GM12864 (cell line): Measurements from ENCODE around the gene SYTL2.
"Not testable (repeated sequence)": the region's sequence is repeated elsewhere in the genome, so short reads cannot be mapped to it uniquely, and the experiment has no call there.

ENCODE experiments used
- DNase-seq: peaks from one replicate; pipeline ENCODE4 v3.0.0-alpha.2; 2011; ENCODE audit warnings: low read depth
- H3K4me3 ChIP-seq: 2 replicates; pipeline ENCODE4 v1.5.1; 2011; ENCODE audit warnings: mild to moderate bottlenecking, low read depth, low read length, control low read depth
- TF ChIP-seq, protein P1 (sequence below): IDR thresholded peaks from 2 replicates; pipeline ENCODE4 v1.5.1; 2011; ENCODE audit warnings: low read depth, mild to moderate bottlenecking, moderate library complexity, low read length, control low read depth, inconsistent platforms; ENCODE audit errors: missing control alignments

The SYTL2 gene

DNA sequence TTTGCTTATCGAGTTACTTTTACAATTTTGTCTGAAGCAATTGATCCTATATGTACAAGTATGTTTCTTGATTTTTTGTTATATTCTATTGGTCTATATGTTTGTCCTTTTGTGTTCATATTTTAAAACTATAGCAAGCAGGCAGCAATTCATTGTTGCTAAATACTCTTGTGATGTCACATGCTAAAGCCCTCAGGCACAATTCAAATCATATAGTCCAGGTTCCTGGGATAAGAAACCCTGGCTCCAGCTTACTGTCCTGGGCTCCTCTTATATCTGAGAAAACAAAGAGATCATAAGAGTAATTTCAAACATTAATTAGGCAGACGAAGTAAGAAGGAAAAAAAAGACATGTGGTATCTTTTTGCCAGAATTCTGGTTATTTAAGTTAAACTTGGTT lies 37.6 kb upstream of the SYTL2 start:
- DNase-seq, result no peak
- no peak overlapping the region for H3K4me3 ChIP-seq
- TF ChIP-seq, protein P1, sequence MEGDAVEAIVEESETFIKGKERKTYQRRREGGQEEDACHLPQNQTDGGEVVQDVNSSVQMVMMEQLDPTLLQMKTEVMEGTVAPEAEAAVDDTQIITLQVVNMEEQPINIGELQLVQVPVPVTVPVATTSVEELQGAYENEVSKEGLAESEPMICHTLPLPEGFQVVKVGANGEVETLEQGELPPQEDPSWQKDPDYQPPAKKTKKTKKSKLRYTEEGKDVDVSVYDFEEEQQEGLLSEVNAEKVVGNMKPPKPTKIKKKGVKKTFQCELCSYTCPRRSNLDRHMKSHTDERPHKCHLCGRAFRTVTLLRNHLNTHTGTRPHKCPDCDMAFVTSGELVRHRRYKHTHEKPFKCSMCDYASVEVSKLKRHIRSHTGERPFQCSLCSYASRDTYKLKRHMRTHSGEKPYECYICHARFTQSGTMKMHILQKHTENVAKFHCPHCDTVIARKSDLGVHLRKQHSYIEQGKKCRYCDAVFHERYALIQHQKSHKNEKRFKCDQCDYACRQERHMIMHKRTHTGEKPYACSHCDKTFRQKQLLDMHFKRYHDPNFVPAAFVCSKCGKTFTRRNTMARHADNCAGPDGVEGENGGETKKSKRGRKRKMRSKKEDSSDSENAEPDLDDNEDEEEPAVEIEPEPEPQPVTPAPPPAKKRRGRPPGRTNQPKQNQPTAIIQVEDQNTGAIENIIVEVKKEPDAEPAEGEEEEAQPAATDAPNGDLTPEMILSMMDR, result no peak

DNA sequence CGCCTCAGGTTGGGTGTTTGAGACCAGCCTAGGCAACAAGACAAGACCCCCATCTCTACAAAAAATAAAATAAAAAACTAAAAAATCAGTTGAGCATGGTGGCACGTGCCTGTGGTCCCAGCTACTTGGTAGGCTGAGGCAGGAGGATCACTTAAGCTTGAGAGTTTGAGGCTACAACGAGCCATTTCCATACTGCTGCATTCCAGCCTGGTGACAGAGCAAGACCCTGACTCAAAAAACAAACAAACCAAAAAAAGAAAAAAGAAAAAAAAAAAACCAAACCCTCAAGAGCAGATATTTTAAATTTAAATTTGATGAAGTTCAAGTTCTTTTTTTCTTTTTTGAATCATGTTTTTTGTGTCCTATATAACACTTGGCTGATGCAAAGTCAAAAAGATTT lies 37.1 kb upstream of the SYTL2 start:
- H3K4me3 ChIP-seq, result no peak overlapping the region
- no peak for DNase-seq
- TF ChIP-seq, protein P1, result no peak

DNA sequence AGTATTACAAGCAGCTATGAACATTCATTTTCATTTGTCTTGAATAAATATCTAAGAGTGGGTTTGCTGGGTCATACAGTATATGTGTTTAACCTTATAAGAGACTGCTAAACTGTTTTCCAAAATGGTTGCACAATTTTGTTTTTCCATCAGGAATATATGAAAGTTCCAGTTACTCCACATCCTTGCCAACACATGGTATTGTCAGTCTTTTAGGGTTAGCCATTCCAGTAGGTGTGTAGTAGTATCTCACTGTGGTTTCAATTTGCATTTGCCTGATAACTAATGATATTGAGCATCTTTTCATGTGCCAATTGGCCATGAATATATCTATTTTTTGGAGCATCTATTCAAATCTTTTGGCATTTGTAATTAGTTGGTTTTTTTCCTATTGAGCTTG lies 36.5 kb upstream of the SYTL2 start:
- no peak overlapping the region for H3K4me3 ChIP-seq
- DNase-seq, result no peak
- TF ChIP-seq, protein P1, result no peak

DNA sequence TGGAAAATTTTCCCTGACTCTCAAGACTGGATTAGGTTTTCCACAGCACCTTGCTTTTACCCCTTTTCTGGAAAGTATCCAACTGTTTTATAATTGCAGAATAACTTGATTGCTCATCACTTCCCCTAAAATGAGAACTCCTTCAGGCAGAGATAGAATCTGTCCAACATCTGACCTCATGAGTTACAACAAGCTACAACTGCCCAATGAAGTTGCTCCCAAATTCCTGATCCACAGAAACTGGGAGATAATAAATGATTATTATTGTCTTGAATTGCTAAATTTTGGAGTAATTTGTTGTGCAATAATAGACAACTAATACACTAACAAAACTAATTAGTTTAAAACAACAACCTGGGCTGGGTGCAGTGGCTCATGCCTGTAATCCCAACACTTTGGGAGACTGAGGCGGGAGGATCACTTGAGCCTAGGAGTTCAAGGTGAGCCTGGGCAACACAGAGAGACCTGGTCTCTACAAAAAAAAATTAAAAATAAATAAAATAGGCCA lies 34.2 kb upstream of the SYTL2 start:
- H3K4me3 ChIP-seq, result no peak overlapping the region
- DNase-seq, result no peak
- TF ChIP-seq, protein P1, result no peak

DNA sequence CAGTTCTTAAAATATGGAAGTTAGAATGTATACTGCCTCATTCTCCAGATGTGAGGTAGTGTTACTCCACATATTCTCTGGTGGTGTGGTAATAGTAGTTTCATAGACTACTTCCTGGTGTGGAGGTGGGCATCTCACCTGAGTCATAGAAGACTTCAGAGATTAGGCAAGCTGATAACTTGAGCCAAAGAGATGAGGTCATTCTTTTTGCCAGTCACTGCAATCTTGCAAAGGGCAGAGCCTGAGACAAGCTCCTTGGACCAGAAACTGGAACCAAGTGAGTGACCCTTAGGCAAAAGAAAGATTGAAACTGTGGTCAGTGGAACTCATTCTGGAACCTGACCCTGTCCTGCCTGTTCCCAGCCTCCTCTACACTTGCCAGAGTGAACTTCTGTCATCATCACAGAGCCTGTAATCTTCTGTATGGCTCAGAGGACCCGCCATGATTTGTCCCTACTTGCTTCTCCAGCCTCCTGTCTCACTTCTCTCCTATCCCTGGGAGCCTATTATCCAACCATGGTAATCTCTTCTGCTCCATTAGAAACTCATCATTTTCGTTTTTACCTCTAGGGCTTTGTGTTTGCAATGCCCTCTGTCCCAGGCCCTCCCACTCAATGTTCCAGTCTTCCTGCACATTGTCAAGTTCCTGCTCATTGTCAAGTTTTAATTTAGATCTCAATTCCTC lies 33.6 kb upstream of the SYTL2 start:
- H3K4me3 ChIP-seq, result no peak overlapping the region
- DNase-seq, result no peak

DNA sequence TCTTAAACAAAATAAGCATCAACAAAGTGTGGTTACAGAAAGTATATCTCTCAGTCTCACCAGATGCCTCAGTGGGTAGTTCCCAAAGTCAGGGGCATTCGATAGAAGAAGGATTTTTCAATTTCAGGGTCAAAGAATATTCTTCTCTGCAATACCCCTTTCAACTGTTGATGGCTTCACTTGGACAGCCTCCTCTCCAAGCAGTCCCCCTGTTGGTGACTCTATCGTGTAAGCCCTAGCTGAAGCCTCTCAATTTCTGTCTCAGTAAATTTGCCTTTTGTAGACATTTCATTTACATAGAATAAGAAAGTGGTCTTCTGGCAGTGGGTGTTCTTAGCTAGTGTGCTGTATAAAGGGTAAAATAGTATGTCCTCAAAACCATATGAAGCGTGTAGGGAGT lies 33.0 kb upstream of the SYTL2 start:
- H3K4me3 ChIP-seq, result no peak overlapping the region
- no peak for DNase-seq
- TF ChIP-seq, protein P1, result no peak

More for the DNA sequence above, 33.6 kb upstream of the SYTL2 start:
- TF ChIP-seq, protein P1, result no peak

DNA sequence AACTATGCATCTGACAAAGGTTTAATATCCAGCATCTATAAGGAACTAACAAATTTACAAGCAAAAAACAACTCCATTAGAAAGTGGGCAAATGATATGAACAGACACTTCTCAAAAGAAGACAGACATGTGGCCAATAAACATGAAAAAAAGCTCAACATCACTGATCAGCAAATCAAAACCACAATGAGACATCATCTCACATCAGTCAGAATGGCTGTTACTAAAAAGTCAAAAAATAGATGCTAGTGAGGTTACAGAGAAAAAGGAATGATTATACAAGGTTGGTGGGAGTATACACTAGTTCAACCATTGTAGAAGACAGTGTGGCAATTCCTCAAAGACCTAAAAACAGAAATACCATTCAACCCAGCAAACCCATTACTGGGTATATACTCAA lies 30.0 kb upstream of the SYTL2 start:
- not testable (repeated sequence) for H3K4me3 ChIP-seq, DNase-seq

DNA sequence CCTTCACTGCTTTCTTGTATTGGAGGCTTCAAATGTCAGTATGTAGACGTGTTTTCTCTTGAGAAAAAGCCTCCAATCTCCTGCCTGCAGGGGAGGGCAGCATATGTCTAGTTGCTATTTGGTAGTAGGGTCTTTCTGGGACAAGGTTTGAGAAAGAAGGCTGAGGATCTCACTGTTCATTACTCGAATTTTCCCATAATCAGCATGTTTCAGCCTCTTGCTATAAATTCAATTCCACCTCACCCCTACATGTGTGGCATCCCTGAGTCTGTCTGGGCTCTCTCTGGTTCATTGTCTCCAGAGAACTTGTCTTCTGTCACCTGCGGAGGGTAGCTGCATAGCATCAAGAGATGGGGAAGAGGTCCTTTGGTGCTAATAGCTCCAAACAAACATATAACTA lies 24.8 kb upstream of the SYTL2 start:
- TF ChIP-seq, protein P1, result no peak
- no peak overlapping the region for H3K4me3 ChIP-seq
- no peak for DNase-seq
